Neural cell (in vitro differentiated cells): ENCODE data around the gene ELP1.

Experiments
- EP300 ChIP-seq: fragments of 450-650 bp; conservative IDR thresholded peaks from 2 replicates; pipeline ENCODE4 v1.6.1; 2014; ENCODE audit warnings: antibody characterized with exemption, mild to moderate bottlenecking, moderate library complexity; ENCODE audit not compliant: poor library complexity, severe bottlenecking
- EZH2 ChIP-seq: fragments of 200-600, 300-800 bp; shearing (Covaris generic), sonication (generic); IDR thresholded peaks from 2 replicates; pipeline ENCODE4 v1.6.1; 2014; ENCODE audit warnings: antibody characterized with exemption, low read length, borderline replicate concordance, mild to moderate bottlenecking; ENCODE audit not compliant: insufficient read depth, poor library complexity, severe bottlenecking
- TF ChIP-seq, protein P1 (sequence below): IDR thresholded peaks from 2 replicates; pipeline ENCODE4 v1.6.1; 2012; ENCODE audit warnings: borderline replicate concordance

- TF ChIP-seq EZH2 (no peak), EP300 (no peak)
- TF ChIP-seq, protein P1, sequence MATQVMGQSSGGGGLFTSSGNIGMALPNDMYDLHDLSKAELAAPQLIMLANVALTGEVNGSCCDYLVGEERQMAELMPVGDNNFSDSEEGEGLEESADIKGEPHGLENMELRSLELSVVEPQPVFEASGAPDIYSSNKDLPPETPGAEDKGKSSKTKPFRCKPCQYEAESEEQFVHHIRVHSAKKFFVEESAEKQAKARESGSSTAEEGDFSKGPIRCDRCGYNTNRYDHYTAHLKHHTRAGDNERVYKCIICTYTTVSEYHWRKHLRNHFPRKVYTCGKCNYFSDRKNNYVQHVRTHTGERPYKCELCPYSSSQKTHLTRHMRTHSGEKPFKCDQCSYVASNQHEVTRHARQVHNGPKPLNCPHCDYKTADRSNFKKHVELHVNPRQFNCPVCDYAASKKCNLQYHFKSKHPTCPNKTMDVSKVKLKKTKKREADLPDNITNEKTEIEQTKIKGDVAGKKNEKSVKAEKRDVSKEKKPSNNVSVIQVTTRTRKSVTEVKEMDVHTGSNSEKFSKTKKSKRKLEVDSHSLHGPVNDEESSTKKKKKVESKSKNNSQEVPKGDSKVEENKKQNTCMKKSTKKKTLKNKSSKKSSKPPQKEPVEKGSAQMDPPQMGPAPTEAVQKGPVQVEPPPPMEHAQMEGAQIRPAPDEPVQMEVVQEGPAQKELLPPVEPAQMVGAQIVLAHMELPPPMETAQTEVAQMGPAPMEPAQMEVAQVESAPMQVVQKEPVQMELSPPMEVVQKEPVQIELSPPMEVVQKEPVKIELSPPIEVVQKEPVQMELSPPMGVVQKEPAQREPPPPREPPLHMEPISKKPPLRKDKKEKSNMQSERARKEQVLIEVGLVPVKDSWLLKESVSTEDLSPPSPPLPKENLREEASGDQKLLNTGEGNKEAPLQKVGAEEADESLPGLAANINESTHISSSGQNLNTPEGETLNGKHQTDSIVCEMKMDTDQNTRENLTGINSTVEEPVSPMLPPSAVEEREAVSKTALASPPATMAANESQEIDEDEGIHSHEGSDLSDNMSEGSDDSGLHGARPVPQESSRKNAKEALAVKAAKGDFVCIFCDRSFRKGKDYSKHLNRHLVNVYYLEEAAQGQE = no peak
Measured at GRCh38 chr9:108951578-108951977, 17.7 kb upstream of the ELP1 start.
